ENCODE data around the gene CREB3L4.

GRCh38 chr1:153963850-153964331 lies 3.8 kb upstream of the CREB3L4 start:
- TF ChIP-seq TAF1 (CRISPR knock-in tag; IDR thresholded peaks at IDR 0.05) (no peak; the same call in 1 of the 2 replicates), ZNF232 (CRISPR knock-in tag; IDR thresholded peaks at IDR 0.05; ENCODE audit: borderline replicate concordance) (no peak), HOXA9 (CRISPR knock-in tag; IDR thresholded peaks at IDR 0.05; ENCODE audit: borderline replicate concordance) (no peak), SATB2 (CRISPR knock-in tag; IDR thresholded peaks at IDR 0.05) (no peak)
- TF ChIP-seq, protein P1, sequence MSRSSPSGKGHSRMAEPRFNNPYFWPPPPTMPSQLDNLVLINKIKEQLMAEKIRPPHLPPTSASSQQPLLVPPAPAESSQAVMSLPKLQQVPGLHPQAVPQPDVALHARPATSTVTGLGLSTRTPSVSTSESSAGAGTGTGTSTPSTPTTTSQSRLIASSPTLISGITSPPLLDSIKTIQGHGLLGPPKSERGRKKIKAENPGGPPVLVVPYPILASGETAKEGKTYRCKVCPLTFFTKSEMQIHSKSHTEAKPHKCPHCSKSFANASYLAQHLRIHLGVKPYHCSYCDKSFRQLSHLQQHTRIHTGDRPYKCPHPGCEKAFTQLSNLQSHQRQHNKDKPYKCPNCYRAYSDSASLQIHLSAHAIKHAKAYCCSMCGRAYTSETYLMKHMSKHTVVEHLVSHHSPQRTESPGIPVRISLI (CRISPR knock-in tag; IDR thresholded peaks at IDR 0.05; ENCODE audit: borderline replicate concordance) = no peak

Data from HepG2 (cell line).